Stimulated activated CD4-positive, alpha-beta T cell treated with anti-CD3 and anti-CD28 coated beads, Interleukin-4, amount 100 ng/mL, for 4 hours (primary cell): Measurements from ENCODE around the gene FAM170B.

Experiments used
- DNase-seq, 2 experiments: peaks; one replicate each; pipeline ENCODE4 v3.0.0-alpha.2; 2020

Gene FAM170B

GRCh38 chr10:49118430-49119074 lies 15.3 kb downstream of the FAM170B start:
- DNase-seq, result no peak

GRCh38 chr10:49117376-49118070 lies 16.3 kb downstream of the FAM170B start:
- DNase-seq, result no peak

DNA sequence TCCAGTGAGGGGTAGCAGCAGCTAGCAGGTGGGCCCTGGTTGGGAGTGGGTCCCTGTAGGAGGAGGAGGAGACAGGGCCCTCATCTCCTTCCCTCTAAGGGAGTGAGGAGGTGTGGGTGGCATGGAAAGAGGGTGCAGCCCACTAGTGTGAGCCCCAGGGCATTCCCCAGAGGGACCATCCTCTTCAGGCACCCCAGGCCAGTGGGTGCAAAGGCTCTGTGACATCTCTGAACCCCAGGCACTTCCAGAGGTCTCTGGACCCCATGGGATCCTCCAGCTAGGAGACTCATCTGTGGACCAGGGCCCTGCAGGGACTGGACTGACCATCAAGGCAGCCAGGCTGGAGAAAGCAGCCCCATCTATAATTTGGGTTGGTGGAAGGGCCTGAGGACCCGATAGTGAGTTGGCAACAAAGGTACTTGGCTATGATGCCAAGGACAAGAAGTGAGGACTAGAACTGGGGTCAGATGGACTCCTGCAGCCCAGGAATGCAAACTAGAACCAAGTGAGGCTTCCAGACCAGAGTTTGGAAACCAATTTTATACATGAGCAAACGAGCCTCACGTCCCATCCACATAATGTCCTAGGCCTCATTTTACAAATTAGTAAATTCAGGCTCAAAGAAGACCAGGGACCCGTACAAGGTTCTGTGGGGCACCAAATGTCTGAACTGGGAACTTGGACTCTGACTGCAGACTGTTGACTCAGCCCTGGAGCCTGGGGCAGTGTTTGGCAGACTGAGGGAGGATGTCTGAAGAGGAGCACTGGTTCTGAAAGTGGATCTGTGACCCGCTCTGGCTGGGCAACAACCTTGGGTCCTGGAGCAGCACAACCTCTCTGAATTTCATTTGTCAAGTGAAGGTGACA lies 17.1 kb downstream of the FAM170B start:
- no peak for DNase-seq

GRCh38 chr10:49115796-49116508 lies 17.9 kb downstream of the FAM170B start:
- DNase-seq, result no peak

GRCh38 chr10:49115015-49115795 lies 18.6 kb downstream of the FAM170B start, which contains the start of gene VSTM4:
VSTM4 (minus strand) TSS chr10:49115522; CDS start chr10:49115485, 37 bp downstream.
- DNase-seq, result no peak

DNA sequence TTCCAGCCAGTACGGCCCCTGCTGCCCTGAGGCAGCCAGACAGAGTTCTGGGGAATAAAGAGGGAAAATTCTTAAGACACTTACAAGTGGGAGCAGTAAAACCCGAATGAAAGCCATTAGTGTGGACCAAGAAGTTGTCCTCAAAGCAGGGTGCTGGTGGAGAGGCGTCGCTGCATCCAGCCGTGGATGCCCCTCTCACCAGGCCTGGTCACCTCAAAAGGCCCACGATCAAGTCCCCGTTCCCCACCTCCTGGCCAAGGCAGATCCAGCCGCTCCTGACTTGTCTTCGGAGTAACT lies 19.2 kb downstream of the FAM170B start:
- DNase-seq, result no peak

GRCh38 chr10:49113741-49114141 lies 20.1 kb downstream of the FAM170B start:
- DNase-seq, result no peak

DNA sequence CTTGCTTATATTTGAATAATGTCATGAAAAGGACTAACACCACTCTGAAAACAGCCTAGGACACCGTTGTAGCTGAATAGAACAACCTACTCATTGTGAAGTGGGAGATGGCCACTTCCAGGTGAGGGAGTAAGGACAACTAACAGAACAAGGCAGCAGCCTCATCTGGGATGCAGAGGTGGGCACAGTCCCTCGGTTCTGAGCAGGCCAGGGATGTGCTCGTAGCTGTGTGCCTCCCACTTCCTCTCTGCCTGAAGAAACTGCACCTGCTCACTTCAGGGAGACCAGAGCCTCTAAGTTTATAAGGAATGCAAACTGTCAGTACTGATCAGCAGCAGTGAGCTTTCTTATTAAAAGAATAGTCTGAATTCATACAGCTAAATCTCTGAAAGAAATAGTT lies 21.0 kb downstream of the FAM170B start:
- DNase-seq, result no peak

DNA sequence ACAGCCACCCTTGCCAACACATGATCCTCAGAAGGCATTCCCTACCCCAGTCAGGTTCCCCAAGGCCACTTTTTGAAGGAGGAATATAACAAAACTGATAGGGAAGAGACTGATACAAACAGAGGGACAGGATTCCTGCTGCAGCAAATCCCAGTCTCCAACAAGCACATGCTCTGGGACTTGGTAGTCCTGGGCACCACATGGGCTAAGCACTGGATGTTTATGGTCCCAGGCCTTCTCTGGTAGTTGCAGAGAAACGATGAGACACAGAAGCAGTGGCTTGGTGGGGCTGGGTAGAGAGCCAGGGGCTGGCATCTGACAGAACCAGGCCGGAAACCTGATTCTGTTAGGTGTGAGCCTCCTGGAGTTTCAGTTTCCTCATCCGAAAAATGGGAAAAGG lies 21.7 kb downstream of the FAM170B start:
- no peak for DNase-seq

DNA sequence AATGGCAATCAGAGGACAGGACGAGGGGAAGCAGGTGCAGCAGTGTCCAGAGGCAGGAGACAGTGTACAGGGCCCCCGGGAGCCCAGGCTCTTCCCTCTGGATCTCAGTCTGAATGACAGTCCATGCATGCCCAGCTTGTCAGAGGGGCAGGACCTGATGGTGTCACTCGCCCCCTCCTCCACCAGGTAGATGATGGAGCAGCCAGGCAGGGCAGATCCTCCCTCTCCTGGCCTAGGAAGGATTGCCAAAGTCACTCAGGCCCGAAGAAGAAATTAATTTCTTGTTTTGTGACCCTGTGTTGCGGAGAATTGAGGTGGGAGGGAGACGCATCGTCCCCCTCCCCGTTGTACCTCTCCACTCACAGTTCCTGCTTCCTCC lies 22.5 kb downstream of the FAM170B start:
- DNase-seq, result no peak

DNA sequence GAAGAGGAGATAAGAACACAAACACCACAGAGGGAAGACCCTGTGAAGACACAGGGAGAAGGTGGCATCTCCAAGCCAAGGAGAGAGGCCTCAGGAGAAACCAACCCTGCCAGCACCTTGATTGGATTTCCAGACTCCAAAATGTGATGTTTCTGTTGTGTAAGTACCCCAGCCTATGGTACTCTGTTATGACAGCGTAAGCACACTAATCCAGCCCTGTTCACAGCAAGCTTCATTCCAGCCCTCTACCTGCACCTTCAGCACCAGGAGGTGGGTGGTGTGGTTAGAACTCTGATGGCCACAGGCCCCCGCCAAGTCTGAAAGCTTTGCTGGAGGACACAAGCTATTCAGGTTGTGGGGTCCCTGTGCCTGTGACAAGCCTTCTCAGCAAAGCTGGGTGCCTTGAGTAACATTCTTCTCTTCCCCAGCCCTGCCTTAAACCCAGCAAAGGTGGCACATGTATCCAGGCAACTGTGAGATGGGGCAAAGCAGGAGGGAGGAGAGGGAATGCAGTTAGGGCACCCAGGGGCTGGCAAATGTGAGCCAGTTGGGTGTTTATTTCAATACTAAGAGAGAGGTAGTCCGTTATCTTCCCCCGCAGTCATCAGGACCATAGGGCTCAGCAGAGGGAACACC lies 23.0 kb downstream of the FAM170B start:
- no peak for DNase-seq

DNA sequence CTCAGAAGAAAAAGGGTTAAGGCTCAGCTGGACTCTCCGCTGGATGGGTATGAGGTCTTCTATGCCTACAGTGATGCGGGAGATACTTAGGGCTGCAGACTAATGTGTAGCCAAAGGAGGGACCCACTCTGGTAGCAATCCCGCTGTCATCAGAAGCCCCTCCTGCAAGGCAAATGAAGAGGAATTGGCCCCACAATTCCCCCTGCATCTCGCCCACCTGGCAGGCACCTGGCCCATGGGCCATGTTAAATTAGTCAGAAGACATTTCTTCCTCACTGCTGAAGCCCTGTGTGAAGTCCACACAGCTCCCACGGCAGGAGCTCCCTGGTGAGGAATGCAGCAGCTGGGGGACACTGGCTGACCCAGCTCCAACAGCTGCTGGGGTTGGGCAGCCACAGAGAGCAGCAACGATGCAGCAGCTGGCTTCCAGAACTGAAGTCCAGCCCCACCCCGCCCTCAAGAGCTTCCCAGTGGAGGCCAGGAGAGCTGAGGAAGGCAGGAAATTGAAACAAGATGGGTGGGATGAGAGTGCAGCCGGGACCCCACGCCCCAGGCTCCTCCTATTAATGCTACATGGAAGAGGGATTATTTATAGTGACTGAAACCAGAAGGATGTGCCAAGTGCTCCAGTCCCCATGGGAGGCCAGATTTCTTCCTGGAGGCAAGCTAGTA lies 24.0 kb downstream of the FAM170B start:
- no peak for DNase-seq

- no peak for DNase-seq
Observed at GRCh38 chr10:49108656-49109055, 25.2 kb downstream of the FAM170B start.

DNA sequence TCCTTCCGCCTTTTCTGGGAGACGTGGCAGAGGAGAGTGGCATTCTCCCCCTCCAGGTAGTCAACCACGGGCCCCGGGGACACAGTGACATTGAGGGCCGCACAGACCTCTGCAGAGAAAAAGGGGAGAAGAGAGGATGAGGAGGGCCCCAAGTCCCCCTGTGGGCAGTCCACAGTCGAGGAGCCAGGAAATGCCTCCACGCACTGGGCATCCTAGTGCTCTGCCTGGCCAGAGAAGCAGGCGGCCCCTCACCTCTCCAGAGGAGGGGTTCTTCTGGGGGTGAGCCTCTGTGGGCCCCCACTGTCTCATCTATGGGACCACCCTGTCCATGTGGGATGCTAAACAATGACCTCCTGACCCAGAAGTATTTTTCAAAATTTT lies 25.9 kb downstream of the FAM170B start:
- DNase-seq, result no peak

DNA sequence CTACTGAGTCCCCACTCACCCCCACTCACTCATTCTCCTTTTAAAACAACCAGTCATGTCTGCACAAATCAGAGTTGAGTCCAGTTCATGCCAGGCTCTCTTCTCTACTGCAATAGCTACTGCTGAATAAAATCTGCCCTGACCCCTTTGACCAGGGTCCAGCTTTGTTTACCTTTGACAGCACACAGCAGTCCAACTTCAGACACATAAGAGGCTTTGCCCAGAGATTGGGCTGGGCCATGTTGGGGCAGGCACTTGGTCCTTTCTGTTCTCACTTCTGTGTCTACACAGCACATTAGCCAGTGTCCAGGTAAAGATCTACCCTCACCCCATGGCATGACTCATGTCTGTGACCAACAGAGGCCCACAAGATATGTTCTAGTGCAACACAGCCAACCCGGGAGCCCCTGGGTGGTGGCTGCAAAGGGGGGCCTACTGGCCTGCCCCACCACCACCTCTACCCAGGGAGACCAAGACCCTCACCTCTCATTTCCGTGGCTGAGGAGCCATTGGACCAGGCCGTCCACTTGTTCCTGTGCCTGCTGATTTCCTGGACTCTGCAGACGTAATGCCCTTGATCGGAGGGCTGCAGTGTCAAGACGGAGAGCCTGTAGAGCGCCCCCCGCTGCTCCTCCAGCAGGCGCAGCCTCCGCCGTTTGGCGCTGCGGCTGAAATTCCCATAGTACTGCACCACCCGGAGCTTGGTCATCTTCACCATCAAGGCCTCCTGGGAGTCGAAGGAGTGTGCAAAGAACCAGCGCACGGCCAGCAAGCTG lies 26.5 kb downstream of the FAM170B start:
- DNase-seq, result no peak

DNA sequence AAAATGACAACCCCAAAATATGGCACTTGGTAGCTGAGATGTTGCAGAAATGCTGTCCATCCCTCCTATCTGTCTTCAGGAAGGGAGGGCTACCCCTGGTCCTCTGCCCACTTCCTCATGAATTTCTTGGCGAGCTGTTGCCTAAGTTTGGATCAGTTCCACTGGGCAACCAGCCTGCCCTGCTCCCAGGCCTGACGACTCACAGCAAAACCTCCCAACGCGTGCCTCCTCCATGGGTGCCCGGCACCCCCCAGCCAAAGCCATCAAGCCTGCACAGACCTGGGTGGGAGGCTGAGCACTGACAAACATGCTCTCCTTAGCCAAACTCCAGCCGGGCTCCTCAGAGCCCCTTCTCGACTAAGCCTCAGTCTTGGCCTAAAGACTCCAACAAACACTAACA lies 27.4 kb downstream of the FAM170B start:
- no peak for DNase-seq

- DNase-seq, result no peak
Observed at GRCh38 chr10:49105076-49105475, 28.7 kb downstream of the FAM170B start.

DNA sequence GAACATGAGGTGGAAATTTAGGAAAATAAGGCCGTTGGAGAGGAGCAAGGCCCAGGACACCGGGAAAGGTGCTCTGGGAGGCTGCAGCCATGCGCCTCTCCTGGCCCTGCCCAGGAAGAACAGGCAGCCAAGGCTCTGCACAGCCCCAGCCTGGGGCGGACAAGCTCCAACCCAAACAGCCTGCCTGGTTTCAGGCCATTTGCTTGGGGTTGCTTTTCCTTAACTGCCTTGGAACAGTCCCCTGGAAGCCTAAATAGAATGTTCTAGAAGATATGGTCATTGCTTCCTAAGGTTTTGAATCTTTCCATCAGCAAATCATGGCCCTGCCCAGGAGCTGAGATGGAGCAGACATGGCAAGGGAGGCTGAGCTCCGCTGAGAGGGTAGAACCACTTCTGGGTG lies 29.5 kb downstream of the FAM170B start:
- DNase-seq, result no peak

GRCh38 chr10:49103761-49104160 lies 30.1 kb downstream of the FAM170B start:
- DNase-seq, result no peak

- DNase-seq, result no peak
Observed at GRCh38 chr10:49099046-49099445, 34.8 kb downstream of the FAM170B start.
